Activated CD4-positive, alpha-beta T cell treated with anti-CD3 and anti-CD28 coated beads, Interleukin-2, amount 10 ng/mL, durations not matched to agents 7 days and 5 days (primary cell): ENCODE measurements around the gene FGD5. TPM values are rescaled to one million over a fixed set of nuclear protein-coding genes. Genes with fewer than 3 reads are reported as not detected.
A peak's percentile ranks its signal among the peaks of the same experiment; 100 is the strongest.

Experiments
- CTCF ChIA-PET: fragments of 350-600 bp; sonication (Branson Sonifier 250); formaldehyde crosslinking; loops from one replicate; lab custom pipeline; 2021; ENCODE audit warnings: antibody characterized with exemption; lab: Charles Lee
- POLR2A ChIA-PET: fragments of 350-600 bp; sonication (Branson Sonifier 250); formaldehyde crosslinking; loops from one replicate; lab custom pipeline; 2021; ENCODE audit warnings: antibody characterized with exemption; lab: Charles Lee
- DNase-seq: peaks from one replicate; pipeline ENCODE4 v3.0.0-alpha.2; 2020
- H3K27ac Mint-ChIP-seq: one replicate; pipeline ENCODE4 v1.8.0; 2021; ENCODE audit warnings: mild to moderate bottlenecking, moderate library complexity, mixed read lengths
- H3K27me3 Mint-ChIP-seq: one replicate; pipeline ENCODE4 v1.8.0; 2021; ENCODE audit warnings: mixed read lengths
- H3K36me3 Mint-ChIP-seq: one replicate; pipeline ENCODE4 v1.8.0; 2021; ENCODE audit warnings: low read depth, mixed read lengths
- H3K4me1 Mint-ChIP-seq: one replicate; pipeline ENCODE4 v1.8.0; 2021; ENCODE audit warnings: mixed read lengths
- H3K4me3 Mint-ChIP-seq: one replicate; pipeline ENCODE4 v1.8.0; 2021; ENCODE audit warnings: mild to moderate bottlenecking, moderate library complexity, mixed read lengths
- H3K9me3 Mint-ChIP-seq: one replicate; pipeline ENCODE4 v1.8.0; 2021; ENCODE audit warnings: mixed read lengths
- total RNA-seq, 2 experiments: library from RNA; stranded (reverse); gene quantifications; one replicate each; pipeline ENCODE4 v1.2.3, GENCODE V29; 2021

The FGD5 gene
- total RNA-seq, 2 experiments from 2014 or later = 0.15 to 0.17 TPM

GRCh38 chr3:14918356-14918860 is 99.6 kb downstream of the FGD5 start:
- CTCF ChIA-PET = no interaction called here
- Mint-ChIP-seq H3K27me3 (peaks cover 3% of the 10 kb centered on the region), H3K36me3 (no peaks in the 10 kb centered on the region), H3K27ac (no peak overlapping the region), H3K9me3 (no peaks in the 10 kb centered on the region), H3K4me3 (no peak overlapping the region), H3K4me1 (no peaks in the 10 kb centered on the region)
- POLR2A ChIA-PET = no interaction called here
- DNase-seq = no peak

GRCh38 chr3:14920536-14920935 is 101.8 kb downstream of the FGD5 start:
- POLR2A ChIA-PET = interaction anchor here (0.6 kb wide), 1 partner anchor 430 kb away, joined by 4 read pairs; no protein-coding TSS in a partner anchor
- Mint-ChIP-seq H3K4me3 (no peak overlapping the region), H3K27me3 (peaks cover 3% of the 10 kb centered on the region), H3K4me1 (no peaks in the 10 kb centered on the region), H3K9me3 (no peaks in the 10 kb centered on the region), H3K36me3 (no peaks in the 10 kb centered on the region), H3K27ac (no peak overlapping the region)
- DNase-seq = no peak
- CTCF ChIA-PET = interaction anchor here (1.0 to 2.0 kb wide), 9 partner anchors 9 to 717 kb away, joined by 3 to 9 read pairs (median 4); no protein-coding TSS in a partner anchor

GRCh38 chr3:14921034-14921616 is 102.4 kb downstream of the FGD5 start:
- Mint-ChIP-seq H3K4me1 (no peaks in the 10 kb centered on the region), H3K36me3 (no peaks in the 10 kb centered on the region), H3K27me3 (peaks cover 3% of the 10 kb centered on the region), H3K4me3 (no peak overlapping the region), H3K9me3 (no peaks in the 10 kb centered on the region), H3K27ac (no peak overlapping the region)
- DNase-seq = peak; percentile 84
- ChIA-PET CTCF (interaction anchor here (0.6 to 2.0 kb wide), 16 partner anchors 9 to 718 kb away, joined by 3 to 9 read pairs (median 3); no protein-coding TSS in a partner anchor), POLR2A (interaction anchor here (0.6 kb wide), 1 partner anchor 430 kb away, joined by 4 read pairs; no protein-coding TSS in a partner anchor)

- Mint-ChIP-seq H3K27me3 (peaks cover 3% of the 10 kb centered on the region), H3K4me3 (no peak overlapping the region), H3K4me1 (no peaks in the 10 kb centered on the region), H3K27ac (no peak overlapping the region), H3K36me3 (no peaks in the 10 kb centered on the region), H3K9me3 (no peaks in the 10 kb centered on the region)
- ChIA-PET POLR2A (no interaction called here), CTCF (interaction anchor here (0.6 to 2.0 kb wide), 17 partner anchors 10 to 719 kb away, joined by 3 to 9 read pairs (median 3); no protein-coding TSS in a partner anchor)
- DNase-seq = no peak
Measured at GRCh38 chr3:14921811-14922705, 103.3 kb downstream of the FGD5 start.

- ChIA-PET CTCF (interaction anchor here (0.6 to 0.7 kb wide), 2 partner anchors 26 to 160 kb away, joined by 3 to 4 read pairs; no protein-coding TSS in a partner anchor), POLR2A (no interaction called here)
- no peak overlapping the region for H3K4me3 Mint-ChIP-seq
- DNase-seq = no peak
- no peaks in the 10 kb centered on the region for H3K9me3 Mint-ChIP-seq
- H3K4me1 Mint-ChIP-seq = no peaks in the 10 kb centered on the region
- peaks cover 2% of the 10 kb centered on the region for H3K27me3 Mint-ChIP-seq
- H3K27ac Mint-ChIP-seq = no peak overlapping the region
- H3K36me3 Mint-ChIP-seq = no peaks in the 10 kb centered on the region
Measured at GRCh38 chr3:14922863-14923262, 104.1 kb downstream of the FGD5 start.

- Mint-ChIP-seq H3K27ac (no peak overlapping the region), H3K4me1 (no peaks in the 10 kb centered on the region), H3K4me3 (no peak overlapping the region), H3K27me3 (no peaks in the 10 kb centered on the region), H3K9me3 (no peaks in the 10 kb centered on the region), H3K36me3 (no peaks in the 10 kb centered on the region)
- ChIA-PET POLR2A (no interaction called here), CTCF (interaction anchor here (0.7 kb wide), 1 partner anchor 159 kb away, joined by 3 read pairs; no protein-coding TSS in a partner anchor)
- no peak for DNase-seq
Measured at GRCh38 chr3:14923476-14923875, 104.7 kb downstream of the FGD5 start.

GRCh38 chr3:14925729-14926591 is 107.2 kb downstream of the FGD5 start:
- no peak overlapping the region for H3K4me3 Mint-ChIP-seq
- CTCF ChIA-PET = interaction anchor here (0.7 to 1.7 kb wide), 4 partner anchors 10 to 20 kb away, joined by 3 to 5 read pairs (median 4); no protein-coding TSS in a partner anchor
- H3K4me1 Mint-ChIP-seq = no peaks in the 10 kb centered on the region
- H3K9me3 Mint-ChIP-seq = no peaks in the 10 kb centered on the region
- no peaks in the 10 kb centered on the region for H3K27me3 Mint-ChIP-seq
- POLR2A ChIA-PET = no interaction called here
- no peaks in the 10 kb centered on the region for H3K36me3 Mint-ChIP-seq
- H3K27ac Mint-ChIP-seq = no peak overlapping the region
- peak; percentile 48 for DNase-seq

- no peaks in the 10 kb centered on the region for H3K27me3 Mint-ChIP-seq
- H3K4me1 Mint-ChIP-seq = no peaks in the 10 kb centered on the region
- DNase-seq = no peak
- no peaks in the 10 kb centered on the region for H3K9me3 Mint-ChIP-seq
- ChIA-PET POLR2A (no interaction called here), CTCF (interaction anchor here (0.7 to 1.7 kb wide), 4 partner anchors 10 to 19 kb away, joined by 3 to 5 read pairs (median 4); no protein-coding TSS in a partner anchor)
- H3K4me3 Mint-ChIP-seq = no peak overlapping the region
- H3K36me3 Mint-ChIP-seq = no peaks in the 10 kb centered on the region
- H3K27ac Mint-ChIP-seq = no peak overlapping the region
Measured at GRCh38 chr3:14926592-14926991, 107.8 kb downstream of the FGD5 start.

- Mint-ChIP-seq H3K36me3 (no peaks in the 10 kb centered on the region), H3K27ac (no peak overlapping the region), H3K4me3 (no peak overlapping the region), H3K4me1 (no peaks in the 10 kb centered on the region), H3K9me3 (no peaks in the 10 kb centered on the region), H3K27me3 (no peaks in the 10 kb centered on the region)
- no peak for DNase-seq
- ChIA-PET POLR2A (interaction anchor here (0.6 kb wide), 1 partner anchor 277 kb away, joined by 3 read pairs; no protein-coding TSS in a partner anchor), CTCF (interaction anchor here (0.6 to 1.7 kb wide), 4 partner anchors 11 to 491 kb away, joined by 3 to 5 read pairs (median 4); no protein-coding TSS in a partner anchor)
Measured at GRCh38 chr3:14927308-14927707, 108.5 kb downstream of the FGD5 start.

- no peaks in the 10 kb centered on the region for H3K36me3 Mint-ChIP-seq
- H3K4me3 Mint-ChIP-seq = no peak overlapping the region
- ChIA-PET POLR2A (no interaction called here), CTCF (no interaction called here)
- DNase-seq = no peak
- H3K27me3 Mint-ChIP-seq = no peaks in the 10 kb centered on the region
- no peaks in the 10 kb centered on the region for H3K9me3 Mint-ChIP-seq
- H3K4me1 Mint-ChIP-seq = no peaks in the 10 kb centered on the region
- no peak overlapping the region for H3K27ac Mint-ChIP-seq
Measured at GRCh38 chr3:14929310-14930074, 110.7 kb downstream of the FGD5 start.

- Mint-ChIP-seq H3K4me3 (no peak overlapping the region), H3K27me3 (no peaks in the 10 kb centered on the region), H3K27ac (no peak overlapping the region), H3K36me3 (no peaks in the 10 kb centered on the region), H3K9me3 (no peaks in the 10 kb centered on the region), H3K4me1 (no peaks in the 10 kb centered on the region)
- ChIA-PET POLR2A (no interaction called here), CTCF (interaction anchor here (1.0 kb wide), 1 partner anchor 10 kb away, joined by 3 read pairs; no protein-coding TSS in a partner anchor)
- DNase-seq = no peak
Measured at GRCh38 chr3:14933820-14934425, 115.2 kb downstream of the FGD5 start.
